Forelimb muscle (tissue), 1 donor: ENCODE data around the gene RASGRF2. TPM values are rescaled to one million over a fixed set of nuclear protein-coding genes. Genes with fewer than 3 reads are reported as not detected.

Experiments used
- DNase-seq: peaks from one replicate; pipeline ENCODE4 v3.0.0-alpha.2; 2013; ENCODE audit warnings: low read depth
- polyA plus RNA-seq: library from polyadenylated mRNA; unstranded; fragments of 120-200 nt; gene quantifications from one replicate; pipeline ENCODE4 v1.2.1, GENCODE V29; 2013; ENCODE audit not compliant: insufficient read length

Gene RASGRF2
- polyA plus RNA-seq, 1 donor = 0.82 TPM

GRCh38 chr5:80951366-80951765 lies 8.8 kb upstream of the RASGRF2 start:
- no peak for DNase-seq

DNA sequence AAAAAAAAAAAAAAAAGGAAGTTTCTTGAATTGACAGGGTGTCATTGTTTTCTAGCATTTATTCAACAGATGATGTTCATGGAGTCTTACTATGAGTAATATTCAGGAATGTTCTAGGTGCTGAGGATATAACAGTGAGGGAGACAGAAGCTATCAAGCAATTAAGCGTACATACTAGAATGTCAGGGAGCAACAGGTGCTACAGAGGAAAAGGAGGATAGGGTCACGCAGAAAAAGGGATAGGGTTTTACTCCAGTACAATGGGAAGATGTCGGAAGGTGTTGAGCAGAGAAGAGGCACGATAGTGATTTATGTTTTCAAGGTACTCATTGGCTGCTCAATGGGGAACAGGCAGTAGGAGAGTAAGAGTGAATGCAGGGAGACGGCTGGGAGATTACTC lies 6.6 kb upstream of the RASGRF2 start:
- DNase-seq = no peak

- no peak for DNase-seq
Observed at GRCh38 chr5:80955082-80955590, 5.0 kb upstream of the RASGRF2 start.

GRCh38 chr5:80956272-80956671 lies 3.9 kb upstream of the RASGRF2 start:
- no peak for DNase-seq

GRCh38 chr5:80957031-80957761 lies 3.0 kb upstream of the RASGRF2 start:
- no peak for DNase-seq

DNA sequence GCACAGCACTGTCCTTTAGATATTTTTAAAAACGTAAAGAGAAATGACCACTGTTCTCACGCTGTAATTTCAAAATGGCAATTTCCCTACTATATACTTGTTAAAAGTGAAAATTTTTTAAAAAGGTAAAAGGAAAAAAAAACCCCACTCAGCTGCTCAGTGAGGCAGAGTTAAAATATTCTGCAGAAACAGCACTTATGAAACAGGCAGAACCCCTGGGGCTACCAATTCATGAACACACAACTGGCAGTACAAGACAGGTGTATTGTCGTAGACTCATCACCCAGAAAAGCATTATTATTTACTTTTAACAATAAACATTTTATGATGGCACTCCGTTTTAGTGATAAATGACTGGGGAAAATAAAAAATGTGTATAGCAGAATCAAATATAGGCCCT lies 1.5 kb upstream of the RASGRF2 start:
- no peak for DNase-seq

GRCh38 chr5:80959138-80959537 lies 1.0 kb upstream of the RASGRF2 start:
- DNase-seq = no peak

GRCh38 chr5:80960531-80961375 lies 590 bp downstream of the RASGRF2 start:
- no peak for DNase-seq

- DNase-seq = no peak
Observed at GRCh38 chr5:80961376-80962281, 1.5 kb downstream of the RASGRF2 start.

DNA sequence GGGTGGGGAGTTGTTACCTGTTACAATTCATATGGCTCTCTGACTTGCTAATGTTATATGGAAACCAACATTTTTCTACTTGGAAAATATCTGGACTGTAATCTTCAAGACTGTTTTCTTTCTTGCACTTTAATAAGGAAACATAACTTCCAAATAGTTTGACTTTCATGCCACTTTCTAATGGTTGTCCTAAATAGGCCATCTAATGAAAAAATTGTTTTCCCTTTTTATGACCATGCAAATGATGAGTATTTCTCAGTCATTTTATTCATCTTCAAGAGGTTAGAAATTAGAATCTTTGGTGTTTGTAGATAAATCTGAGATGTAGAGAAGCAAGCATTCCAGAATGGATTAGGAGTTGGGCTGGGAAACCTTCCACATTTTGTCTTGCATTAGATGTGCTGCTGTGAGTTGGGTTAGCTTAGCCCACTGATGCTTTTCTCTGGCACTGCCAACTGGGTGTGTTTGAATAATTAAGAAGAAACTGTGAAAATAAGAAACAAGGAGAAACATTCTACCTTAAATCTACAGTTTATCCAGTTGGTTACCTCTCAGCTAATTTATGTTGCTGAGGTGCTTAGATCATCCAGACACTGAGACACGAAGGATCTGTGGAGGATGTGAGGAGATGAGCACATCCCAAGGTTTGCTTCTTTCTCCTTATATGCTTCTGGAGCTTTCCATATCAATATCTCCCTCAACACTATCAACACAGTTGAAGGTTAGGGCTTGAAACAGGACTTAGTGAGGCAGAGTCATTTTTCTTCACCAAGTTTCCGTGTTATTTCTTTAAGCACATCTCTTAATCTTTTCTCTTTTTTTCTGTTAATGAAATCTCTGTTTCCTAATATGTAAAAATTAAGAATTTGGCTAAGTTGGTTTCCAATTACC lies 2.7 kb downstream of the RASGRF2 start:
- no peak for DNase-seq

DNA sequence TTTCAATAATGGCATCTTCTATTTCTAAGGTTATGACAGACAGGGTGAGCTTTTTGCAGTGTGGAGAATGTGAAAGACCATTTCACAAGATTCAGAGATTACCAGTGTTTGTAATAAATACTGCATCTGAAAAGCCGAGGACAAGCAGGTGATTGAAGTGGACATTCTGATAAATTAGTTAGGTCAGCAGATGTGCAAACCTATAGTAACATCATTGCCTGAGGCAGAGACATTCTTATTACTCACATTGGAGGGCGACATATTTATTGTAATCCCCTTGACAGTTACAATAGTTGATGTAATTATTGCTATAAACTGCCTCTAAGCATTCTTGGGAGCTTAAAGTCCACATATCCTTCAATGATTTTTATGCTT lies 3.3 kb downstream of the RASGRF2 start:
- DNase-seq = no peak

DNA sequence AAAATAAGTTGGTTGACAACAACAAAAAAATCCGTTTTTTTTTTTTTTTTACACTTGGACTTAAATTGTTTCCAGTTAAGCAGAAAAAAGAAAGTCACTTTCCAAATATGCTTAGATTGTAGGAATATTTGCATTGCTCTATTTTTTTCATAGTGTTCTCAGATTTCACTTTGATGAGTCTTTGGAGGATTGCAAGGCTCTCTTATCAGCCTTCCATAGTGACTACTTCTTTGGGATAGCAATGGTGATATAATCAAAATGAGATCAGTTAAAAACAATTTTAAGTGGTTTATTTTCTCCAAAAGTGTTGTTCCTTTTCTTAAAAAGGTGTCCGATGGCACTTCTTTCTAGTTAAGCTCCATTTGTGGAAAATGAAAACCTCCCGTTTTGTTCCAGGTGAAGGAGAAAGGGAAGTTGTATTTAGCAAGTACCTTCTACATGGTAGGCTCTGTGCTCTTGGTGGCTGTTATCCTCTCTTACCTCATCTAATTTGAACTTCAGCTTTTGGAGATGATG lies 3.9 kb downstream of the RASGRF2 start:
- no peak for DNase-seq

GRCh38 chr5:80964491-80964890 lies 4.3 kb downstream of the RASGRF2 start:
- no peak for DNase-seq

DNA sequence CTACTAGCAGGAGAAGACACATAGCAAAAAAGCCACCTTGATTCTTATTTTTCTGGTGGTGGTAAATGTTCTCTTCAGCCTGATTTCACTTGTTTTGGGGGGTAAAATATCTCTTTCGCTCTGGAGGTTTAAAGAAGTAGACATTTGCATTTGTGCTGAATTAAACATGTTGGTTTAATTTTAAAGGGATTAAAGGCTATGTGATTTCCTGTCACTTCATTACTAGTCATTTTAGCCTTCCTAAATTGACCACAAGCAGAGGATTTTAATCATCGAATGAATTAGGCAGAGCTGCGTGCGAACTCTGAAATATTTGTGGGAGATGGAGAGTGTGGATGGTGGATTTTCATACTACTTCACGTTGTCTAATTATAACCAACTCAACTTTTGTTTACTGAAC lies 4.8 kb downstream of the RASGRF2 start:
- no peak for DNase-seq

GRCh38 chr5:80967500-80968181 lies 7.5 kb downstream of the RASGRF2 start:
- no peak for DNase-seq

- no peak for DNase-seq
Observed at GRCh38 chr5:80973027-80973426, 12.9 kb downstream of the RASGRF2 start.

DNA sequence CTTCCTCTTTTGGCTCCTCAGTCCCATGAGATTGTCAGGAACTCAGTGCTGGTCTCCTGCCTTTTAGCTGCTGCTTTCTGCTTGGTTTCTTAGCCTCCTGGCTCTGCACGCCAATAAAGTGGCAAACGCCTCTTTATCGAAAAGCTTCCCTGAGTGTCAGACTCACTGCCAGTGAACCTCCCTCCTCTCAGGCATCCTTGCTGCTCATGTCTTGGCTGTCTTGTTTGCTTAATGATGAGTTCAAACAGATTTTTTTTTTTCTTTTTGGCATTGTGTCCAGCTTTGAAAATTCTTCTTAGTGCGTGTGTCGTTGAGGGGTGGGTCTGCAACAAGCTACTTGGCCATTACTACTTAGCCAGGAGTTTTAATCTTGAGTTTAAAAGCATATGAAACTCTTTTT lies 14.9 kb downstream of the RASGRF2 start:
- no peak for DNase-seq

- DNase-seq = no peak
Observed at GRCh38 chr5:80976985-80977384, 16.8 kb downstream of the RASGRF2 start.

GRCh38 chr5:80977764-80978163 lies 17.6 kb downstream of the RASGRF2 start:
- no peak for DNase-seq

DNA sequence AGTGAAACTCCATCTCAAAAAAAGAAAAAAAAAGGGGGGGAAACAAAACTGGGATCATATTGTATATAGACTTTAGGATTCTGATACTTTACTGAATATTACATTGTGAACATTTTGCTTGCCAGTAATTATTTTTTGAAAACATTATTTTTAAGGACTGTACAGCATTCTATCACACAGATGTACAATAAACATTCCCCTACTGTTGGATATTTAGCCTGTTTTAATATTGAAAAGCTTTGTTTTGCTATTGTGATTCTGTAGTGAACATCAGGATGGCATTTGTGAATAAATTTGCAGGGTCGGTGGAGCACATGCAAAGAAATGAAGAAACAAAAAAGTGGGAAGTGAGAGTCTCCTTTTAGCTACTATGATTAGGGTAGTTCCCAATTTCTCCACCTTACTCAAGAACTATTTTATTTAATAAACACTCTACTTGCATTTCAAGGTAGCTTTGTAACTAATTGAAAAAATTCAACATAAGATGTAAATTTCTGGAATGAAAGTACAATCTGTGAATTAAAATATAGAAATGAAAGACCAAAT lies 18.7 kb downstream of the RASGRF2 start:
- DNase-seq = no peak
